OCI-LY7 (cell line): ENCODE measurements around the gene COL20A1. TPM values are rescaled to one million over a fixed set of nuclear protein-coding genes. Genes with fewer than 3 reads are reported as not detected.

Source experiments
- BruUV-seq: library from RNA; stranded (reverse); fragments of 400-500 nt; replicated peaks from 2 replicates; lab custom pipeline; 2021; lab: Mats Ljungman, UMichigan
- CTCF ChIA-PET: fragments of 300-600 bp; sonication (Branson Sonifier 250); formaldehyde crosslinking; loops from one replicate; lab custom pipeline; 2022; ENCODE audit warnings: antibody characterized with exemption; ENCODE audit not compliant: unreplicated experiment; lab: Charles Lee
- POLR2A ChIA-PET: fragments of 300-600 bp; sonication (Branson Sonifier 250); formaldehyde crosslinking; loops from one replicate; lab custom pipeline; 2022; ENCODE audit warnings: antibody characterized with exemption; lab: Charles Lee
- DNase-seq: peaks from one replicate; pipeline ENCODE4 v3.0.0-alpha.2; 2015; ENCODE audit warnings: low spot score
- H2AFZ ChIP-seq: fragments of 200-600 bp; sonication (generic), shearing (Covaris generic); 2 replicates; pipeline ENCODE4 v1.6.1; 2014; ENCODE audit warnings: mild to moderate bottlenecking, antibody characterized with exemption, low read length, moderate library complexity
- H3K27ac ChIP-seq: fragments of 200-600 bp; sonication (generic); 2 replicates; pipeline ENCODE4 v1.5.1; 2014; ENCODE audit warnings: mixed run types, low read depth, mild to moderate bottlenecking, moderate library complexity, low read length, inconsistent platforms; ENCODE audit not compliant: poor library complexity, severe bottlenecking
- H3K36me3 ChIP-seq: fragments of 200-600 bp; sonication (generic); 2 replicates; pipeline ENCODE4 v1.6.1; 2014; ENCODE audit warnings: mild to moderate bottlenecking, antibody characterized with exemption, low read length, moderate library complexity, mixed read lengths; ENCODE audit not compliant: insufficient read depth
- H3K4me1 ChIP-seq: fragments of 200-600 bp; sonication (generic); 2 replicates; pipeline ENCODE4 v1.5.1; 2014; ENCODE audit warnings: mild to moderate bottlenecking, low read length; ENCODE audit not compliant: insufficient read depth, poor library complexity, severe bottlenecking
- H3K4me2 ChIP-seq: fragments of 200-600 bp; sonication (generic); 2 replicates; pipeline ENCODE4 v1.6.1; 2014; ENCODE audit warnings: mild to moderate bottlenecking, low read length
- H3K4me3 ChIP-seq: fragments of 200-600 bp; sonication (generic); 2 replicates; pipeline ENCODE4 v1.5.1; 2014; ENCODE audit warnings: mild to moderate bottlenecking, low read depth, low read length; ENCODE audit not compliant: poor library complexity, severe bottlenecking
- H3K79me2 ChIP-seq: fragments of 200-600 bp; sonication (generic); 2 replicates; pipeline ENCODE4 v1.6.1; 2016; ENCODE audit warnings: low read depth, mild to moderate bottlenecking, low read length, moderate library complexity, mixed read lengths; ENCODE audit not compliant: insufficient read depth
- H3K9me2 ChIP-seq: fragments of 200-600 bp; sonication (generic); 2 replicates; pipeline ENCODE4 v1.6.1; 2016; ENCODE audit warnings: mild to moderate bottlenecking, low read length, mixed read lengths; ENCODE audit not compliant: insufficient read depth
- H3K9me3 ChIP-seq: fragments of 200-600 bp; sonication (generic); 2 replicates; pipeline ENCODE4 v1.6.1; 2014; ENCODE audit warnings: mild to moderate bottlenecking, mixed run types, low read length, mixed read lengths
- H4K20me1 ChIP-seq: fragments of 200-600 bp; sonication (generic); 2 replicates; pipeline ENCODE4 v1.6.1; 2014; ENCODE audit warnings: mild to moderate bottlenecking, antibody characterized with exemption, low read length, moderate library complexity, mixed read lengths; ENCODE audit not compliant: insufficient read depth
- CTCF ChIP-seq: fragments of 200-600 bp; sonication (generic); conservative IDR thresholded peaks from 2 replicates; pipeline ENCODE4 v1.5.1; 2014; ENCODE audit warnings: mild to moderate bottlenecking, antibody characterized with exemption, low read length, moderate library complexity, mixed read lengths
- EZH2phosphoT487 ChIP-seq: fragments of 200-600 bp; sonication (generic); IDR thresholded peaks from 2 replicates; pipeline ENCODE4 v1.6.1; 2018; ENCODE audit warnings: low read depth, borderline replicate concordance, mild to moderate bottlenecking, mixed run types, antibody characterized with exemption, low read length, moderate library complexity, mixed read lengths
- intact Hi-C: fragments of 100-400 bp; cut with micrococcal nuclease; formaldehyde crosslinking; loops from one replicate; pipeline ENCODE4 v1.10.0; 2022; ENCODE audit not compliant: unreplicated experiment
- total RNA-seq, 2 experiments: library from RNA; depleted of rRNA in 1 of 2; stranded (reverse); fragments of >200 nt in 1 of 2; shearing (Covaris generic) in 1 of 2; gene quantifications; 2 replicates each; pipeline ENCODE4 v1.2.3, GENCODE V29; 2014 to 2022

The COL20A1 gene
- total RNA-seq, 2 experiments from 2014 or later, result 0.15 TPM; not detected in 1

GRCh38 chr20:63381781-63382431 is 88.9 kb downstream of the COL20A1 start:
- Histone ChIP-seq H3K4me3 (no peak overlapping the region), H3K4me1 (no peaks in the 10 kb centered on the region), H3K9me2 (no peaks in the 10 kb centered on the region), H3K9me3 (no peaks in the 10 kb centered on the region), H3K36me3 (no peaks in the 10 kb centered on the region), H4K20me1 (no peaks in the 10 kb centered on the region), H3K27ac (no peak overlapping the region), H3K79me2 (no peaks in the 10 kb centered on the region), H2AFZ (no peak overlapping the region), H3K4me2 (no peak overlapping the region)
- no TSS peak for BruUV-seq
- DNase-seq, result no peak
- POLR2A ChIA-PET, result no interaction called here
- TF ChIP-seq CTCF (peak; percentile 82), EZH2phosphoT487 (no peak)
- intact Hi-C loops, result loop anchor here (5.0 kb wide), 1 partner anchor 75 kb away; no protein-coding TSS in a partner anchor
- CTCF ChIA-PET, result no interaction called here

GRCh38 chr20:63382551-63383300 is 89.7 kb downstream of the COL20A1 start:
- no peaks in the 10 kb centered on the region for H3K4me1 ChIP-seq
- H3K9me2 ChIP-seq, result no peaks in the 10 kb centered on the region
- H3K9me3 ChIP-seq, result no peaks in the 10 kb centered on the region
- no peak overlapping the region for H2AFZ ChIP-seq
- POLR2A ChIA-PET, result no interaction called here
- no peak for TF ChIP-seq EZH2phosphoT487
- CTCF ChIA-PET, result no interaction called here
- H3K36me3 ChIP-seq, result no peaks in the 10 kb centered on the region
- BruUV-seq, result no TSS peak
- intact Hi-C loops, result loop anchor here (5.0 kb wide), 1 partner anchor 75 kb away; no protein-coding TSS in a partner anchor
- H3K4me3 ChIP-seq, result no peak overlapping the region
- no peak overlapping the region for H3K4me2 ChIP-seq
- H3K27ac ChIP-seq, result no peak overlapping the region
- H3K79me2 ChIP-seq, result no peaks in the 10 kb centered on the region
- no peaks in the 10 kb centered on the region for H4K20me1 ChIP-seq
- no peak for DNase-seq

- H3K4me2 ChIP-seq, result no peak overlapping the region
- no peaks in the 10 kb centered on the region for H3K9me3 ChIP-seq
- no peaks in the 10 kb centered on the region for H4K20me1 ChIP-seq
- no peak overlapping the region for H3K4me3 ChIP-seq
- TF ChIP-seq CTCF (no peak), EZH2phosphoT487 (no peak)
- BruUV-seq, result no TSS peak
- H2AFZ ChIP-seq, result no peak overlapping the region
- no peak for DNase-seq
- POLR2A ChIA-PET, result no interaction called here
- H3K27ac ChIP-seq, result no peak overlapping the region
- no peaks in the 10 kb centered on the region for H3K79me2 ChIP-seq
- CTCF ChIA-PET, result no interaction called here
- intact Hi-C loops, result loop anchor here (5.0 kb wide), 1 partner anchor 76 kb away; no protein-coding TSS in a partner anchor
- H3K36me3 ChIP-seq, result no peaks in the 10 kb centered on the region
- no peaks in the 10 kb centered on the region for H3K9me2 ChIP-seq
- no peaks in the 10 kb centered on the region for H3K4me1 ChIP-seq
Measured at GRCh38 chr20:63383556-63383955, 90.6 kb downstream of the COL20A1 start.
